22Rv1 (cell line): ENCODE measurements around the gene FGD2.

Source experiments
- CTCF ChIP-seq: fragments of 450-650 bp; IDR thresholded peaks from 2 replicates; pipeline ENCODE4 v1.5.1; 2017; ENCODE audit warnings: mild to moderate bottlenecking
- ZFX ChIP-seq: fragments of 450-650 bp; IDR thresholded peaks from 2 replicates; pipeline ENCODE4 v1.6.1; 2017; ENCODE audit warnings: antibody characterized with exemption, borderline replicate concordance

GRCh38 chr6:37077191-37077904, 71.9 kb downstream of the FGD2 start:
- TF ChIP-seq CTCF = no peak
- no peak for TF ChIP-seq ZFX
